Vagina (tissue), 2 donors: ENCODE measurements around the gene AREL1.

Experiments used
- POLR2AphosphoS5 ChIP-seq, 2 donors: sonication (generic); formaldehyde crosslinking; IDR thresholded peaks; one replicate each; pipeline ENCODE4 v1.9.0; 2017; ENCODE audit warnings: antibody characterized with exemption in 2 of 2, mild to moderate bottlenecking in 2 of 2, low read depth in 1 of 2; ENCODE audit not compliant: insufficient read depth in 1 of 2
- TF ChIP-seq, protein P1 (sequence below), 3 experiments: fragments of 450-650 bp in 2 of 3; fragments of 200-600 bp in 1 of 3; sonication (generic) in 1 of 3; IDR thresholded peaks; one replicate each; pipeline ENCODE4 v1.5.1; 2017 to 2019; ENCODE audit warnings: antibody characterized with exemption in 3 of 3, mild to moderate bottlenecking in 2 of 3, moderate library complexity in 2 of 3

DNA sequence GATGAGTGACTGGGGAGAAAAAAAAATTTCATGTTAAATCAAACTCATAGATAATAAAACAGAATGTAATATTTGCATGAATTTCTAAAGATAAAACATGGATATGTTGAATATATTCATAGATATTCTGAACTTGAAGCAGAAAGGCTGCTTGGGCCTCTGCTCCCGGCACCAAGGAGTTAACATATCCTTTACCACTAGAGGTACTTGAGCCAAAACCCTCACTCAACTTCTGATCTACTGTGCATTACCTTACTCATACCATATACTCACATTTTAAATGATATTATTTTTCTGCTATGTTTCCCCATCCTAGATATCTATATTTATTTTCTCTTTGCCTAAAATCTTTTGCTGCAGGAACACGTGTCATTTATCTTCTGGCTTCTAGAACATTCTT lies 14.9 kb downstream of the AREL1 start:
- TF ChIP-seq, protein P1, sequence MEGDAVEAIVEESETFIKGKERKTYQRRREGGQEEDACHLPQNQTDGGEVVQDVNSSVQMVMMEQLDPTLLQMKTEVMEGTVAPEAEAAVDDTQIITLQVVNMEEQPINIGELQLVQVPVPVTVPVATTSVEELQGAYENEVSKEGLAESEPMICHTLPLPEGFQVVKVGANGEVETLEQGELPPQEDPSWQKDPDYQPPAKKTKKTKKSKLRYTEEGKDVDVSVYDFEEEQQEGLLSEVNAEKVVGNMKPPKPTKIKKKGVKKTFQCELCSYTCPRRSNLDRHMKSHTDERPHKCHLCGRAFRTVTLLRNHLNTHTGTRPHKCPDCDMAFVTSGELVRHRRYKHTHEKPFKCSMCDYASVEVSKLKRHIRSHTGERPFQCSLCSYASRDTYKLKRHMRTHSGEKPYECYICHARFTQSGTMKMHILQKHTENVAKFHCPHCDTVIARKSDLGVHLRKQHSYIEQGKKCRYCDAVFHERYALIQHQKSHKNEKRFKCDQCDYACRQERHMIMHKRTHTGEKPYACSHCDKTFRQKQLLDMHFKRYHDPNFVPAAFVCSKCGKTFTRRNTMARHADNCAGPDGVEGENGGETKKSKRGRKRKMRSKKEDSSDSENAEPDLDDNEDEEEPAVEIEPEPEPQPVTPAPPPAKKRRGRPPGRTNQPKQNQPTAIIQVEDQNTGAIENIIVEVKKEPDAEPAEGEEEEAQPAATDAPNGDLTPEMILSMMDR (IDR thresholded peaks at IDR 0.05): no peak
- TF ChIP-seq POLR2AphosphoS5 (IDR thresholded peaks at IDR 0.05; ENCODE audit: insufficient read depth in 1 of 2, low read depth in 1 of 2): no peak
